NB4 (cell line): Measurements from ENCODE around the gene SMYD1.
A peak's percentile ranks its signal among the peaks of the same experiment; 100 is the strongest.

Experiments
- DNase-seq: peaks from one replicate; pipeline ENCODE4 v3.0.0; 2010; ENCODE audit warnings: low read depth
- H3K4me3 ChIP-seq: one replicate; pipeline ENCODE4 v1.5.1; 2011; ENCODE audit warnings: mild to moderate bottlenecking, low read depth, low read length, moderate library complexity
- MAX ChIP-seq: IDR thresholded peaks from 2 replicates; pipeline ENCODE4 v1.6.1; 2011; ENCODE audit warnings: low read depth, low read length
- MYC ChIP-seq: IDR thresholded peaks from 2 replicates; pipeline ENCODE4 v1.6.1; 2011; ENCODE audit warnings: low read depth, low read length
- POLR2A ChIP-seq: IDR thresholded peaks from 2 replicates; pipeline ENCODE4 v1.6.1; 2011; ENCODE audit warnings: mild to moderate bottlenecking; ENCODE audit not compliant: insufficient read length; ENCODE audit errors: extremely low read depth
- TF ChIP-seq, protein P1 (sequence below): IDR thresholded peaks from one replicate; pipeline ENCODE4 v1.5.1; 2012; ENCODE audit warnings: low read depth, low read length

Gene SMYD1

DNA sequence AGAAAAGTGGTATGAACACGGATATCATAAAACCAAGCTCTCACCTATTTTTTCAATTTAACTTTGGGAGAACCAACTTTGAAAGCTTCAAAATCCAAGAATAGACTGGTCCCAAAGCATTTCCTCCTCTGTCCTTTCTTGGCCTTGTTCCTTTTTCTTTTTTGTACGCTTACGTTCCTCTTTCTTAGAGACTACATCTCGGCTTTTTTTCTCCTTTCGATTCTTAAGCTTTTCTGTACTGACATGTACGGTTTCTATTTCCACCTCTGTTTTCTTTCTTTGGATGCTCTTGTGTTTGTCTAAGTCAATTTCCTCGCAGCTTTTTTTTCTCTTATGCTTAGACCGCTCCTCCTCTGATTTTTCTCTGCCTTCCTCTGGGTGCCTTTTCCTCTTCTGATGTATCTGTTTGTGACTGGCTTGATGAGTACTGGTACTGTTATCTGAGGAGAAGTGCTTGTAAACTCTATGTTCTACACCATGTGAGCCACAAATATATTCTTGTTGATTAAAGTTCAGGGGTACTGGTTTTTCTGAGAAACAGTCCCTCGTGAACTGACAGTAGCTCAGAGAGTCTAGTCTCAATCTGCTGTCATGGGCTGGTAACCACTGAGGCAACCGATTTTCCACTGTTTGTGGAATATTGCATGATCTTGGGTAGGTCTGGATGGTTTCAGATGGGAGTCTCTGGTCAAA is 39.8 kb upstream of the SMYD1 start:
- no peak for DNase-seq
- no peak overlapping the region for H3K4me3 ChIP-seq
- TF ChIP-seq, protein P1, sequence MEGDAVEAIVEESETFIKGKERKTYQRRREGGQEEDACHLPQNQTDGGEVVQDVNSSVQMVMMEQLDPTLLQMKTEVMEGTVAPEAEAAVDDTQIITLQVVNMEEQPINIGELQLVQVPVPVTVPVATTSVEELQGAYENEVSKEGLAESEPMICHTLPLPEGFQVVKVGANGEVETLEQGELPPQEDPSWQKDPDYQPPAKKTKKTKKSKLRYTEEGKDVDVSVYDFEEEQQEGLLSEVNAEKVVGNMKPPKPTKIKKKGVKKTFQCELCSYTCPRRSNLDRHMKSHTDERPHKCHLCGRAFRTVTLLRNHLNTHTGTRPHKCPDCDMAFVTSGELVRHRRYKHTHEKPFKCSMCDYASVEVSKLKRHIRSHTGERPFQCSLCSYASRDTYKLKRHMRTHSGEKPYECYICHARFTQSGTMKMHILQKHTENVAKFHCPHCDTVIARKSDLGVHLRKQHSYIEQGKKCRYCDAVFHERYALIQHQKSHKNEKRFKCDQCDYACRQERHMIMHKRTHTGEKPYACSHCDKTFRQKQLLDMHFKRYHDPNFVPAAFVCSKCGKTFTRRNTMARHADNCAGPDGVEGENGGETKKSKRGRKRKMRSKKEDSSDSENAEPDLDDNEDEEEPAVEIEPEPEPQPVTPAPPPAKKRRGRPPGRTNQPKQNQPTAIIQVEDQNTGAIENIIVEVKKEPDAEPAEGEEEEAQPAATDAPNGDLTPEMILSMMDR = no peak
- no peak for TF ChIP-seq MAX
- TF ChIP-seq MYC = no peak
- no peak for TF ChIP-seq POLR2A

- no peak overlapping the region for H3K4me3 ChIP-seq
- no peak for DNase-seq
- TF ChIP-seq POLR2A (no peak), MAX (no peak), MYC (no peak)
- TF ChIP-seq, protein P1 = no peak
Measured at GRCh38 chr2:88028931-88029330, 38.7 kb upstream of the SMYD1 start.

DNA sequence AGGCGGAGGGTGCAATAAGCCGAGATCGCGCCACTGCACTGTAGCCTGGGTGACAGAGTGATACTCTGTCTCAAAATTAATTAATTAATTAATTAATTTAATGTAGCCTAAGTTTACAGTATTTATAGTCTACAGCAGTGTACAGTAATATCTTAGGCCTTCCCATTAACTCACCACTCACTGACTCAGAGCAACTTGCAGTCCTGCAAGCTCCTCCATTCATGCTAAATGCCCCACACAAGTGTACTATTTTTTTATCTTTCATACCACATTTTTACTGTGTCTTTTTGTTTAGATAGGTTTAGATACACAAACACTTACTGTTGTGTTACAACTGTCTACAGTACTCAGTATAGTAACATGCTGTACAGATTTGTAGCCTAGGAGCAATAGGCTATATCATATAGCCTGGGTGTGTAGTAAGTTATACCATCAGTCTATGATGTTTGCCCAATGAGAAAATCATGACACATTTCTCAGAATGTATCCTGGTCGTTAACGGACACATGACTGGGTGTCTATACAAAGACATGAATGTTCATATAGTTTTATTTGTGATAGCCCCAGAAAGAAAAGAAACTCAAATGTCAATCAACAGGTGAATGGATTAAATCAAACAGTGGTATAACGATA is 35.4 kb upstream of the SMYD1 start:
- H3K4me3 ChIP-seq = no peak overlapping the region
- TF ChIP-seq MAX (no peak), MYC (no peak), POLR2A (no peak)
- TF ChIP-seq, protein P1 = no peak
- DNase-seq = no peak

GRCh38 chr2:88036182-88036581 is 31.4 kb upstream of the SMYD1 start:
- peak; percentile 36 for DNase-seq
- no peak overlapping the region for H3K4me3 ChIP-seq
- TF ChIP-seq MYC (no peak), MAX (no peak), POLR2A (no peak)
- TF ChIP-seq, protein P1 = no peak

- no peak overlapping the region for H3K4me3 ChIP-seq
- DNase-seq = peak; percentile 27
- no peak for TF ChIP-seq MAX
- no peak for TF ChIP-seq MYC
- TF ChIP-seq, protein P1 = no peak
- TF ChIP-seq POLR2A = no peak
Measured at GRCh38 chr2:88036606-88037005, 31.0 kb upstream of the SMYD1 start.
